Measurements from ENCODE around the gene POMC.
"Not testable (repeated sequence)": the region's sequence is repeated elsewhere in the genome, so short reads cannot be mapped to it uniquely, and the experiment has no call there.

The POMC gene

DNA sequence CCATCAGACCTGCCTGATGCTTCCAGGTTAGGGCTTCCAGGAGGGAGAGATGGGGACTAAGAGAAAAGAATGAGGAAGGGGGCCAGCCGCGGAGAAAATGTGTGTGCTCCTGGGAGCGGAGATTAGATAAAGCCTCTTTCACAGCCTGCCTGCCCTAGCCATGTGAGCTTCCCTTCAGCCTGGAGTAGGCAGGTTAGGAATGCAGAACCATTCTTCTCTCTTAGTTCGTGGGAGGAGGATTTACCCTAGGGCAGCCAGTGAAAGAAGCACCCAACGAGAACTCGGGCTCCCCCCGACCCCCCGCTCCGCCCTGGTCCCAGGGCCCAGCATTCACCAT, 36.1 kb downstream of the POMC start:
- Mint-ChIP-seq H3K9me3 (no peaks in the 10 kb centered on the region), H3K4me3 (peak overlapping the region; percentile 25), H3K36me3 (ENCODE audit: low read depth) (no peaks in the 10 kb centered on the region), H3K4me1 (ENCODE audit: low read depth) (peaks cover 13% of the 10 kb centered on the region), H3K27me3 (peaks cover 68% of the 10 kb centered on the region), H3K27ac (no peak overlapping the region)
- DNase-seq = no peak

DNA sequence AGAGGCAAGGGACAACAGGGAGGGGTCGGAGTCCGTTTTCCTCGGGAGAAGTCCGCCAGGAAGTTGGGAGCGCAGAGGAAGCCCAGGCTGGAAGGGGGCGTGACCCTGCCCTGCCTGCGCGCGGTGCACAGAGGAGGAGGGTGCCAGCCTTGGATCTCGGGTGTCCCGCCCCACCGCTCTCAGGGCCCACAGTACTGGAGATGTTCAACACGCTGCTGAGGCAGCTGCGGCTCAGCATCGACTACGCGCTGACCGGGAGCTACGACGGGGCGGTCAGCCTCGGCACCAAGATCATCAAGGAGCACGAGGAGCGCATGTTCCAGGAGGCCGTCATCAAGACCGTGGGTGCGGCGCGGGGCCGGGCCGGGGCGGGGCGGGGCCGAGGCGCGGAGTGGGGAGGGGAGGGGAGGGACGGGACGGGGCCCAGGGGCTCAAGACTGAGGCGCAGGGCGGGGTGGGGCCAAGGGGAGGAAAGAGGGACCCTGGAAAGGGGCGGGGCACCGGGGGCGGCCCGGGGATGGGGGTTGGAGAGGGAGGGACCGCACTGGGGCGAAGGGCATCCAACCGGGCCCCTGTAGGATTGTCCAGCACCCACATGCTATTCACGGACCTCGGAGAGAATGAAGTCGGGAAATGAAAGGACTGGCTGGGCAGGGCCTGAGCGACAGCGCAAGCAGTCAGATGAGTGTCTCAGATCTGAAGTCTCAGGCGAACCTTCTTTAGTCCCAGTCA, 36.6 kb downstream of the POMC start:
- Mint-ChIP-seq H3K36me3 (ENCODE audit: low read depth) (no peaks in the 10 kb centered on the region), H3K9me3 (no peaks in the 10 kb centered on the region), H3K27me3 (peaks cover 64% of the 10 kb centered on the region), H3K4me1 (ENCODE audit: low read depth) (peaks cover 13% of the 10 kb centered on the region), H3K27ac (no peak overlapping the region), H3K4me3 (peak overlapping the region; percentile 68)
- peak; percentile 45 for DNase-seq

DNA sequence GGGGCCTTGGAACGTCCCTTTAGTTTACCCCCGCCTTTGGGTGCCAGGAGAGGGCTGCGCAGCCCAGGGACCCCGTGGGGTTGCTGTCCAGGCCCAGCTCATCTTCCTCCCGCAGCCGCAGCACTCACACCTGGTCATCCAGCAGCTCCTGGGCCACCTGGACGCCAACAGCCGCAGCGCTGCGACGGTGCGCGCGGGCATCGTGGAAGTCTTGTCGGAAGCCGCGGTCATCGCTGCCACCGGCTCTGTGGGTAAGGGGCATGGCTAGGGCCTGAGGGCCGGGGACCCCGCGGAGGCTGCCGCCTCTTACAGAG, 37.2 kb downstream of the POMC start:
- peak overlapping the region; percentile 68 for H3K4me3 Mint-ChIP-seq
- H3K9me3 Mint-ChIP-seq = no peaks in the 10 kb centered on the region
- peaks cover 13% of the 10 kb centered on the region for H3K4me1 Mint-ChIP-seq (ENCODE audit: low read depth)
- peaks cover 60% of the 10 kb centered on the region for H3K27me3 Mint-ChIP-seq
- H3K36me3 Mint-ChIP-seq (ENCODE audit: low read depth) = no peaks in the 10 kb centered on the region
- DNase-seq = no peak
- no peak overlapping the region for H3K27ac Mint-ChIP-seq

DNA sequence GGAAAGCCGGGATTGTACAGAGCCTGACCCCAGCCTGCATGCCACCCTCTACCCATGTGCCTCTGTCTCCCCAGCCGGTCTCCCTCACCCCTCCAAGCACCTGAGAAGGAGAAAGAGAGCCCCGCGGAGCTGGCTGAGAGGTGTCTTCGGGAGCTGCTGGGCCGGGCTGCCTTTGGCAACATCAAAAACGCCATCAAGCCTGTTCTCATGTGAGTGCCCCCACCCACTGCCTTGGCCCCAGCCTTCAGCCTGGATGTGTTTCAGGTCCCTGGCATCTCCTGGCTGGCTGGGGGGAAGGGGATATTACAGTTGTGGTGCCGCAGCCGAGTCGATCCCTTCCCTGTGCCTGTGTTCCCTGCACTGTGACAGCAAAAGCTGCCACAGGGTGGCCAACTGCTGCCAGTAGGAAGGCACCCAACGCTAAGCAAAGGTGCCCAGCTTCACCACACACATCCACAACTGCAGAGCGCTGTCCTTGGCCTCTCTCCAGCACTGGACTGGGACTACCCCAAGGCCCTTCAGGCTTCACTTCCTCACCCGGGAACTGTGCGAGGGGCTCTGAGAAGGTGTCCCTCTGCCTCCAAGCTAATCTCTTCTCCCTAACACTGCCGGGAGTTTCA, 38.4 kb downstream of the POMC start:
- Mint-ChIP-seq H3K9me3 (no peaks in the 10 kb centered on the region), H3K27me3 (peaks cover 51% of the 10 kb centered on the region), H3K4me1 (ENCODE audit: low read depth) (peaks cover 13% of the 10 kb centered on the region), H3K4me3 (no peak overlapping the region), H3K36me3 (ENCODE audit: low read depth) (no peaks in the 10 kb centered on the region), H3K27ac (no peak overlapping the region)
- DNase-seq = no peak

DNA sequence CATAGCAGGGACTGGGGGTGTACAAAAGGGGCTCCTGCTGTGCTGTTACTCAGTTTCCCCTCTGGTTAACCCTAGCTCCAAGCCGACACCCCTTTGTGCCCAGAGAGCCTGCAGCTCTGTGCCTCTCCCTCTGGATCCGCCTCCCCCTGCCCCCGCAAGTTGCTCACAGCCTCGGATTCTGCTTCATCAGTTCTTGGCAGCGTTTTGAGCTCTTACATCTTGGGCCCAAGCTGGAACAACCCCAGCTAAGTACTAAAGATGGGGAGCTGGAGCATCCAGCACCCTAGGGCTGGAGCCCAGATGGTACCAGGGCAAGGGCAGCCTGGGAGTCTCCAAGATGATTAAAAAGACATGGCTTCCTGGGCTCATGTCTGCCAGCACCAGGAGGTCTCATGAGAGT, 40.7 kb downstream of the POMC start:
- Mint-ChIP-seq H3K4me1 (ENCODE audit: low read depth) (peaks cover 13% of the 10 kb centered on the region), H3K27me3 (peaks cover 29% of the 10 kb centered on the region)
- DNase-seq = no peak

DNA sequence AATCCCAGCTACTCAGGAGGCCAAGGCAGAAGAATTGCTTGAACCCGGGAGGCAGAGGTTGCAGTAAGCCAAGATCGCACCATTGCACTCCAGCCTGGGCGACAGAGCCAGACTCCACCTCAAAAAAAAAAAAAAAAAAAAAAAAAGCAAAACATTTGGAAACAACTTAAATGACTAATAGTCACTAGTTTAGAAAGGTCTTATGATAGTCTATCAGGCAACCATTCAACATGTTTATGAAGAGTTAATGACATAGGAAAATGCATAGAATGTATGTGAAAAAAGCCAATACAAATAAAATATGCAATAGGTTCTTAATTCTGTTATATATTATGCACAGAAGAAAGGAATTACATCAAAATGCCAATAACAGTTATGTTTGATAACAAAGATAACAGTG, 41.3 kb downstream of the POMC start:
- DNase-seq; H3K4me3 Mint-ChIP-seq; H3K36me3 Mint-ChIP-seq (ENCODE audit: low read depth): not testable (repeated sequence)

More for the DNA sequence above, 40.7 kb downstream of the POMC start:
- Mint-ChIP-seq H3K36me3 (ENCODE audit: low read depth) (no peaks in the 10 kb centered on the region), H3K9me3 (no peaks in the 10 kb centered on the region), H3K4me3 (no peak overlapping the region), H3K27ac (no peak overlapping the region)

DNA sequence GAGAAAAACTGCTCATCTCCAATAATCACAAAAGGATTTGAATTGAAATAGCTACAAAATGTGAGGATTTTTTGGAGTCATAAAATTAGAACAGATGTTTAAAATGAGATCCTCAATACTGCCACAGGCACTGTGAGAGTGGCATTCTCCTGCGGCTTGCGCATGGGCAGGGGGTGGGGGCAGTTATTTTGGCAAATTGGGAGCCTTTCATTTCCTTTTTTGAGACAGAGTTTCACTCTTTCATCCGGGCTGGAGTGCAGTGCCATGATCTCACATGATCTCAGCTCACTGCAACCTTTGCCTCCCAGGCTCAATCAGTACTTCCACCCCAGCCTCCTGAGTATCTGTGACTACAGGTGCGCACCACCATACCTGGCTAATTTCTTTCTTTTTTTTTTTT, 42.4 kb downstream of the POMC start:
- no peak for DNase-seq
- no peaks in the 10 kb centered on the region for H3K36me3 Mint-ChIP-seq (ENCODE audit: low read depth)

More for the DNA sequence above, 41.3 kb downstream of the POMC start:
- not testable (repeated sequence) for H3K27ac Mint-ChIP-seq, H3K9me3 Mint-ChIP-seq
- Mint-ChIP-seq H3K4me1 (ENCODE audit: low read depth) (peaks cover 12% of the 10 kb centered on the region), H3K27me3 (peaks cover 27% of the 10 kb centered on the region)

DNA sequence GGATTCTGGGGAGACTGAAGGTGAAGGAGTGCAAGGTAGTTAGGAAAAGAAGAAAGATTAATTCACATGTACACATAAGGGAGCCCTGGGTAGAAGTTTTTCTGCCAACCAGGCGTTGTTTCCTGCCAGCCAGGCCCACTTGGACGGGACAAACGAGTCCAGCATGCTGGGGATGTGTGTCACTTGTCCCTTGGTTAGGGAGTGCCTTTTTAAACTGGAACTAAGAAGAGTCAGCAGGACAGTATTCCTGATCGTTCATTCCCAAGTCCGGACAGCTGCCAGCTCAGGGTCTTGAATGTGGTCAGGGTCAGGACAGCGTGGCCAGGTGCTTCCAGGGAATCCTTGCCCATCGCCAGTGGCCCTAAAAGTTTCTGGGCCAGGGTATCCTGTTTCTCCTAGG, 43.2 kb downstream of the POMC start:
- Mint-ChIP-seq H3K4me3 (no peak overlapping the region), H3K4me1 (ENCODE audit: low read depth) (peaks cover 5% of the 10 kb centered on the region), H3K9me3 (no peaks in the 10 kb centered on the region), H3K36me3 (ENCODE audit: low read depth) (no peaks in the 10 kb centered on the region), H3K27ac (no peak overlapping the region), H3K27me3 (peaks cover 15% of the 10 kb centered on the region)
- no peak for DNase-seq

More for the DNA sequence above, 42.4 kb downstream of the POMC start:
- H3K4me3 Mint-ChIP-seq = no peak overlapping the region
- peaks cover 5% of the 10 kb centered on the region for H3K4me1 Mint-ChIP-seq (ENCODE audit: low read depth)
- H3K9me3 Mint-ChIP-seq = no peaks in the 10 kb centered on the region
- H3K27ac Mint-ChIP-seq = no peak overlapping the region
- H3K27me3 Mint-ChIP-seq = peaks cover 22% of the 10 kb centered on the region

DNA sequence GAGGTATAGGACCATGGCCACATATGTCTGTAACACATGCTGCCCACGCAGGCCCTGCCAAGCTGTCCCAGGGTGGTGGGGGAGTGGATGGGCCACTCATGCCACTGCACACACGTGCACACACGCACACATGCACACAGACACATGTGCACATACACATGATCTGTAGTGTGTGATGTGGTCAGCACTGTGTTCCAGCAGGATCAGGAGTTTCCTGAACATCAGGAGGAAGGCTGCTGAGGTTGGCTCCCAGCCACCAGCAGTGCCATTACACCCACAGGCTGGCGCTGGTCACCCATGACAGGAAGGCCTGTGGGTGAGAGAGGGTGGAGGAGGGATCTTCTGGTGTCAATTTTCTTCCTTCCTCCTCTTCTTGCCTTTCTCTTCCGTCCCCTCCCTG, 44.7 kb downstream of the POMC start:
- Mint-ChIP-seq H3K4me1 (ENCODE audit: low read depth) (no peaks in the 10 kb centered on the region), H3K4me3 (no peak overlapping the region), H3K27ac (no peak overlapping the region), H3K27me3 (peaks cover 9% of the 10 kb centered on the region), H3K9me3 (no peaks in the 10 kb centered on the region), H3K36me3 (ENCODE audit: low read depth) (no peaks in the 10 kb centered on the region)
- DNase-seq = no peak

DNA sequence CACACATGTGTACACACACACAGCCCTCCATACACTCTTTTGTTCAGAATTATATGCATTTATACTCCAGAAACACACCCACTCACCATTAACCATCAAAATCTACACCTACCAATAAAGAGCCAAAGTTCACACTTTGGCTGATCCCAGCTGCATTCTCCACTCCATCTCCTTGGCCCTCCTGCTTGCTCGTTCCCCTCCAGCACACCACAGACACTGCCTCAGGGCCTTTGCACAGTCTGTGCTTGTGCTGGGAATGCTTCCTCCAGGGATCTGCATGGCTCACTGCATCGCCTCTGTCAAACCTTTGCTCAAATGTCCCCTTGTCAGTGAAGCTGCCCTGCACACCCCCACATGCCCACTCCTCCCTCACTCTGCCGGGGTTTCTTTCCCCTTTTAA, 46.0 kb downstream of the POMC start:
- DNase-seq = no peak
- H3K4me3 Mint-ChIP-seq = no peak overlapping the region
- H3K27me3 Mint-ChIP-seq = peaks cover 9% of the 10 kb centered on the region
- H3K27ac Mint-ChIP-seq = no peak overlapping the region
- no peaks in the 10 kb centered on the region for H3K4me1 Mint-ChIP-seq (ENCODE audit: low read depth)
- no peaks in the 10 kb centered on the region for H3K9me3 Mint-ChIP-seq
- no peaks in the 10 kb centered on the region for H3K36me3 Mint-ChIP-seq (ENCODE audit: low read depth)

DNA sequence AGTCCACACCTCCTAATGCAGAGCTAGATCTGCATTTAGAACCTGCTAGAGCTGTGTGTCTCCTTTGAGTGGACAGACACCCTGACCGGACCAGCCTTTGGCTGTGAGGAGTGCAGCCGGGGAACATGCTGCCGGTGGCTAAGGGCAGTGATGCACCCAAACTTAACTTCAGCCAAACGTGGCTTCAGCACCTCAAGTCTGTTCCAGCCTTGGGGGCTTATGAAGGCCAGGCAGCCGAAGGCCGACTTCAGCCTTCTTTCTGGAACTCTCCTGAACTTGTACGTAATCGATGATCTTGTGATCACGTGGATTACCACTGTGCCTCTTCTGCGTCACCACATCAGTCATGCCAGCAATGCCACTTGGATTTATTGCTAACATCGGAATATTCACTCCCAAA, 49.1 kb downstream of the POMC start:
- Mint-ChIP-seq H3K9me3 (no peaks in the 10 kb centered on the region), H3K27me3 (peaks cover 9% of the 10 kb centered on the region), H3K4me3 (no peak overlapping the region), H3K27ac (no peak overlapping the region), H3K4me1 (ENCODE audit: low read depth) (no peaks in the 10 kb centered on the region), H3K36me3 (ENCODE audit: low read depth) (no peaks in the 10 kb centered on the region)
- DNase-seq = no peak

DNA sequence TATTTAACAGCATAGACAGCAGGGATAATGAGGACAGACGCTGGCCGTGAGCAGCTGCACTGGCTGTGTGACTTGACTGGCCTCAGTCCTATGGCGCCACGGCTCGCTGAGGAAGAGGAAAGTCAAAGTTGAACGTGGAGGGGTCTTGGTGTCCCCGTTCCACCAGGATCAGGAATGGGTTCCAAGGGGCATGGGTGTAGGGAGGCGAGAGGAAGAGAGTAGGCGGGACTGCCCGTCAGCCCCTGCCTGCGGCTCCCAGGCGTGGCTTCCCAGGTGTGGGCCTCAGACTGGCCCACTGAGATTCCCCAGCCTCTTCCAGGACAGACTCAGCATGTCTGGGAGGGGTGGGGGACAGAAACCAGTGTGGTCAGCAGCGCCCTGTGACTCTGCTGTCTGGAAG, 51.4 kb downstream of the POMC start:
- Mint-ChIP-seq H3K27ac (no peak overlapping the region), H3K36me3 (ENCODE audit: low read depth) (no peaks in the 10 kb centered on the region), H3K9me3 (no peaks in the 10 kb centered on the region), H3K27me3 (peaks cover 5% of the 10 kb centered on the region), H3K4me3 (no peak overlapping the region), H3K4me1 (ENCODE audit: low read depth) (no peaks in the 10 kb centered on the region)
- no peak for DNase-seq

DNA sequence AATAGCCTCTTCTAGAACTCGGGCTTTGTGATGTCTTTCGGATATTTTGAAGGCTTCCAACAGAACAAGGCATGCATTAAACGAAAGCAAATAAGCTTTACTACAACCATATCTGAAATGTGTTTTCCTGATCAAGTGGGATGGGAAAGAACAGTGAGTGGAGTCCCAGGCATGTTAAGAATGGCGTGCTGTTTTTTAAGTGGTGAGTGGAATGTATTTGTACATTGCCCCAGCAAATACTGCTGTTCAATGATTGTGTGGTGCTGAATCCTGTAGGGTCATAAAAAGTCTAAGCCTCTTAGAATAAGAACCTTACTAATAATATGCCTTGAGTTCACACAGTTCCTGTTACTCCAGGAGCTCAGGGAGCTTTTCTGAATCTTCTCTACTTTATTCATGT, 52.5 kb downstream of the POMC start:
- H3K4me3 Mint-ChIP-seq = no peak overlapping the region
- H3K4me1 Mint-ChIP-seq (ENCODE audit: low read depth) = no peaks in the 10 kb centered on the region
- no peaks in the 10 kb centered on the region for H3K36me3 Mint-ChIP-seq (ENCODE audit: low read depth)
- no peaks in the 10 kb centered on the region for H3K9me3 Mint-ChIP-seq
- no peaks in the 10 kb centered on the region for H3K27me3 Mint-ChIP-seq
- no peak for DNase-seq
- no peak overlapping the region for H3K27ac Mint-ChIP-seq

DNA sequence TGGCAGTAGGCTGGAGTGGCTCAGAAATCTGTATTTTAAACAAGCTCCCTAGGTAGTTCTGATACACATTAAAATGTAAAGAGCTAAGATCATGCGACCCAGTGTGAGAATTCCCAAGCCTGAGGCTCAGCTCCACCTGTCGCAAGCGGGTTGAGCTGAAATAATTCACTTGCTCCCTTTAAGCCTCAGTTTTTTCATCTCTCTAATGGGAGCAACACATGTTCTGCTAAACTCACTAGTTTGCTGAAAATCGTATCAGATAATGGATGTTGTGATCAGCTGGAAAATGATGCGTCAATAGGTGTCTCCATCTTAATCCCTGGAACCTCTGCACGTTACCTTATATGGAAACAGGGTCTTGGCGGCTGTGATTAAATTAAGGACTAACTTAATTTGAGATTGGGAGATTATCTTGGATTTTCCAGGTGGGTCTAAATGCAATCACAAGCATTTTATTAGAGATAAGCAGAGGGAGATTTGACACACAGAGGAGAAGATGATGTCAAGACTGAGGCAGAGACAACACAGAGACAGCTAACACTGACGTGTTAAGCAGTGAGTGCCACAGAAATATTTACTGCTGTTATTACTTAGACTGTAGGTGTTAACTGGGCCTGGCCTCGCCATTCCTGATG, 53.0 kb downstream of the POMC start:
- Mint-ChIP-seq H3K27ac (no peak overlapping the region), H3K9me3 (no peaks in the 10 kb centered on the region), H3K36me3 (ENCODE audit: low read depth) (no peaks in the 10 kb centered on the region), H3K27me3 (no peaks in the 10 kb centered on the region), H3K4me3 (no peak overlapping the region), H3K4me1 (ENCODE audit: low read depth) (no peaks in the 10 kb centered on the region)
- DNase-seq = no peak

DNA sequence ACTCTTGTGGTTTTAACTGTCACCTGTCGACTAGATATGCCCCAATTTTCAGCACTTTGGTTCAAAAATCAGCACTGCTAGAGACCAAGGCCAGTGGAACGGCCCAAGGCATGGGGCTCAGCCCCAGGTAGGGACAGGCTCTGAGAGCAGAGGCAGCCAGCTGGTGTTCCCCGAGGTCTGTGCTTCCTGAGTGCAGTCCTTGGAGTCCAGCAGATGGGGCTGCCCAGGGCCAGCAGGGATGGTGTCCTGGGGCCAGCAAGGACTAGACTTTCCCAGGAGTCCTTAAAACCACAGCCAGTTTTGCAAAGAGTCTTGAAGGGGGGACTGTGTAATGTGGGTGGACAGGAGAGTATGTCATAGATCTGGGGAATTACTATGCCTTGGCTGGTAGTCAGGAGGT, 56.3 kb downstream of the POMC start:
- no peaks in the 10 kb centered on the region for H3K36me3 Mint-ChIP-seq (ENCODE audit: low read depth)
- no peaks in the 10 kb centered on the region for H3K9me3 Mint-ChIP-seq
- peaks cover 7% of the 10 kb centered on the region for H3K4me1 Mint-ChIP-seq (ENCODE audit: low read depth)
- no peak for DNase-seq
- no peak overlapping the region for H3K4me3 Mint-ChIP-seq
- H3K27me3 Mint-ChIP-seq = no peaks in the 10 kb centered on the region
- no peak overlapping the region for H3K27ac Mint-ChIP-seq

Data from activated T-cell treated with anti-CD3 and anti-CD28 coated beads, Interleukin-2, amount 50 U/mL, for 24 hours (primary cell).